ENCODE data around the gene MTUS2.

MTUS2 gene

GRCh38 chr13:28859717-28860116 lies 39.6 kb downstream of the MTUS2 start:
- no peak for DNase-seq

GRCh38 chr13:28864544-28864943 lies 44.4 kb downstream of the MTUS2 start:
- DNase-seq, result no peak

- no peak for DNase-seq
Observed at GRCh38 chr13:28865149-28865744, 45.1 kb downstream of the MTUS2 start.

- DNase-seq, result no peak
Observed at GRCh38 chr13:28865951-28866350, 45.8 kb downstream of the MTUS2 start.

GRCh38 chr13:28866932-28867331 lies 46.8 kb downstream of the MTUS2 start:
- DNase-seq, result no peak

- DNase-seq, result no peak
Observed at GRCh38 chr13:28867564-28867963, 47.4 kb downstream of the MTUS2 start.

GRCh38 chr13:28872427-28873176 lies 52.5 kb downstream of the MTUS2 start:
- no peak for DNase-seq

- DNase-seq, result no peak
Observed at GRCh38 chr13:28875846-28876615, 55.9 kb downstream of the MTUS2 start.

GRCh38 chr13:28877408-28877807 lies 57.3 kb downstream of the MTUS2 start:
- no peak for DNase-seq

GRCh38 chr13:28885181-28885580 lies 65.0 kb downstream of the MTUS2 start:
- DNase-seq, result no peak

GRCh38 chr13:28889086-28889732 lies 69.1 kb downstream of the MTUS2 start:
- no peak for DNase-seq

- DNase-seq, result no peak
Observed at GRCh38 chr13:28890712-28891111, 70.6 kb downstream of the MTUS2 start.

- DNase-seq, result no peak
Observed at GRCh38 chr13:28918030-28918429, 97.9 kb downstream of the MTUS2 start.

- DNase-seq, result no peak
Observed at GRCh38 chr13:28922341-28922740, 102.2 kb downstream of the MTUS2 start.

- no peak for DNase-seq
Observed at GRCh38 chr13:28935104-28935503, 115.0 kb downstream of the MTUS2 start.

- no peak for DNase-seq
Observed at GRCh38 chr13:28942906-28943305, 122.8 kb downstream of the MTUS2 start.

- no peak for DNase-seq
Observed at GRCh38 chr13:28953714-28954418, 133.7 kb downstream of the MTUS2 start.

GRCh38 chr13:28954419-28954725 lies 134.2 kb downstream of the MTUS2 start:
- DNase-seq, result no peak

GRCh38 chr13:28954810-28955209 lies 134.7 kb downstream of the MTUS2 start:
- no peak for DNase-seq

- no peak for DNase-seq
Observed at GRCh38 chr13:28955264-28955966, 135.3 kb downstream of the MTUS2 start.

GRCh38 chr13:28958018-28958417 lies 137.9 kb downstream of the MTUS2 start:
- DNase-seq, result no peak

- DNase-seq, result no peak
Observed at GRCh38 chr13:28958441-28958840, 138.3 kb downstream of the MTUS2 start.

Data from CD4-positive, alpha-beta T cell treated with Interleukin-4 for 1 hour (primary cell).